Left renal cortex interstitium (tissue), 4 donors: ENCODE measurements around the gene NSMCE1. TPM values are rescaled to one million over a fixed set of nuclear protein-coding genes. Genes with fewer than 3 reads are reported as not detected.
"Not testable (repeated sequence)": the region's sequence is repeated elsewhere in the genome, so short reads cannot be mapped to it uniquely, and the experiment has no call there.

Source experiments
- DNase-seq, 4 donors: peaks; one replicate each; pipeline ENCODE4 v3.0.0-alpha.2; 2013; ENCODE audit warnings: low read depth in 4 of 4, low spot score in 2 of 4, missing footprints in 1 of 4
- polyA plus RNA-seq, 4 donors: library from polyadenylated mRNA; unstranded; fragments of 120-200 nt; gene quantifications; one replicate each; pipeline ENCODE4 v1.2.1, GENCODE V29; 2013; ENCODE audit not compliant: insufficient read length in 4 of 4

Gene NSMCE1
- polyA plus RNA-seq, 4 donors: 71.7 to 91.5 (median 81.5) TPM

- DNase-seq: no peak
Observed at GRCh38 chr16:27303256-27304100, 34.9 kb upstream of the NSMCE1 start.

- no peak for DNase-seq
Observed at GRCh38 chr16:27302126-27302525, 33.6 kb upstream of the NSMCE1 start.

- DNase-seq: no peak
Observed at GRCh38 chr16:27301236-27301861, 32.8 kb upstream of the NSMCE1 start.

- no peak for DNase-seq
Observed at GRCh38 chr16:27298132-27298531, 29.6 kb upstream of the NSMCE1 start.

GRCh38 chr16:27293343-27293742 is 24.8 kb upstream of the NSMCE1 start:
- no peak for DNase-seq

GRCh38 chr16:27291722-27292240 is 23.2 kb upstream of the NSMCE1 start:
- no peak for DNase-seq

- DNase-seq: no peak
Observed at GRCh38 chr16:27291106-27291505, 22.5 kb upstream of the NSMCE1 start.

- DNase-seq: no peak
Observed at GRCh38 chr16:27290562-27290961, 22.0 kb upstream of the NSMCE1 start.

- DNase-seq: no peak
Observed at GRCh38 chr16:27289669-27290068, 21.1 kb upstream of the NSMCE1 start.

GRCh38 chr16:27288313-27288712 is 19.7 kb upstream of the NSMCE1 start:
- not testable (repeated sequence) for DNase-seq

- DNase-seq: no peak
Observed at GRCh38 chr16:27287887-27288286, 19.3 kb upstream of the NSMCE1 start.

- DNase-seq: no peak
Observed at GRCh38 chr16:27287051-27287811, 18.7 kb upstream of the NSMCE1 start.

GRCh38 chr16:27286451-27286850 is 17.9 kb upstream of the NSMCE1 start:
- DNase-seq: no peak

GRCh38 chr16:27285676-27286196 is 17.2 kb upstream of the NSMCE1 start:
- no peak for DNase-seq

- no peak for DNase-seq
Observed at GRCh38 chr16:27284865-27285675, 16.5 kb upstream of the NSMCE1 start.

- DNase-seq: no peak
Observed at GRCh38 chr16:27281243-27281642, 12.7 kb upstream of the NSMCE1 start.

GRCh38 chr16:27275394-27275793 is 6.8 kb upstream of the NSMCE1 start:
- DNase-seq: no peak

GRCh38 chr16:27274424-27274874 is 5.9 kb upstream of the NSMCE1 start:
- DNase-seq: not testable (repeated sequence)

GRCh38 chr16:27273670-27274423 is 5.3 kb upstream of the NSMCE1 start:
- no peak for DNase-seq
